IMR-90 (cell line): ENCODE results near the gene FKTN. TPM values are rescaled to one million over a fixed set of nuclear protein-coding genes. Genes with fewer than 3 reads are reported as not detected.

Experiments used
- ATAC-seq: fragments of 200-7000 bp; cut with Tn5 transposase; 2 replicates; pipeline ENCODE4 v1.9.1; 2020; ENCODE audit warnings: low read depth, mild to moderate bottlenecking, moderate library complexity
- BruUV-seq: library from RNA; stranded (reverse); fragments of 400-500 nt; replicated peaks from 2 replicates; lab custom pipeline; 2021; lab: Mats Ljungman, UMichigan
- CTCF ChIA-PET: fragments of 300-600 bp; formaldehyde crosslinking; extraction: SDS; loops from one replicate; lab custom pipeline; 2021; ENCODE audit warnings: antibody characterized with exemption; lab: Yijun Ruan, JAX
- POLR2A ChIA-PET: fragments of 300-600 bp; sonication (Branson Sonifier 250); formaldehyde crosslinking; loops from one replicate; lab custom pipeline; 2022; ENCODE audit warnings: antibody characterized with exemption; ENCODE audit not compliant: unreplicated experiment; lab: Charles Lee
- DNase-seq: peaks from one replicate; pipeline ENCODE4 v3.0.0; 2013
- H2AFZ ChIP-seq: replicated peaks from 2 replicates; pipeline ENCODE3; 2013; ENCODE audit warnings: low read length, mild to moderate bottlenecking; ENCODE audit not compliant: poor library complexity
- H2AK5ac ChIP-seq: 2 replicates; pipeline ENCODE4 v1.6.1; 2013; ENCODE audit warnings: low read depth, low read length, inconsistent platforms
- H2AK9ac ChIP-seq: replicated peaks from 2 replicates; pipeline ENCODE3; 2013; ENCODE audit warnings: mild to moderate bottlenecking, low read depth, low read length, moderate library complexity; ENCODE audit not compliant: poor library complexity
- H2BK120ac ChIP-seq: 2 replicates; pipeline ENCODE4 v1.6.1; 2013; ENCODE audit warnings: low read depth, low read length, inconsistent platforms
- H2BK15ac ChIP-seq: 3 replicates; pipeline ENCODE4 v1.6.1; 2013; ENCODE audit warnings: low read depth, low read length, inconsistent platforms
- H2BK20ac ChIP-seq: 2 replicates; pipeline ENCODE4 v1.6.1; 2013; ENCODE audit warnings: low read depth, mild to moderate bottlenecking, inconsistent platforms, low read length, moderate library complexity
- H2BK5ac ChIP-seq: 2 replicates; pipeline ENCODE4 v1.6.1; 2013; ENCODE audit warnings: mild to moderate bottlenecking, low read depth, low read length, inconsistent platforms; ENCODE audit not compliant: poor library complexity, severe bottlenecking
- H3K14ac ChIP-seq: replicated peaks from 2 replicates; pipeline ENCODE4 v1.6.1; 2013; ENCODE audit warnings: low read depth, low read length, inconsistent platforms
- H3K18ac ChIP-seq: 2 replicates; pipeline ENCODE4 v1.6.1; 2013; ENCODE audit warnings: low read depth, low read length, control low read depth
- H3K23ac ChIP-seq: 2 replicates; pipeline ENCODE4 v1.6.1; 2013; ENCODE audit warnings: low read depth, low read length, inconsistent platforms
- H3K27ac ChIP-seq: 2 replicates; pipeline ENCODE4 v1.5.1; 2013; ENCODE audit warnings: mild to moderate bottlenecking, control low read depth, low read length; ENCODE audit not compliant: insufficient read depth
- H3K27me3 ChIP-seq: 2 replicates; pipeline ENCODE4 v1.6.1; 2013; ENCODE audit warnings: low read length; ENCODE audit not compliant: control insufficient read depth, insufficient read depth
- H3K36me3 ChIP-seq: 2 replicates; pipeline ENCODE4 v1.6.1; 2013; ENCODE audit warnings: low read length, mixed read lengths; ENCODE audit not compliant: control insufficient read depth, insufficient read depth
- H3K4ac ChIP-seq: 2 replicates; pipeline ENCODE4 v1.6.1; 2013; ENCODE audit warnings: low read depth, low read length, inconsistent platforms
- H3K4me1 ChIP-seq: 2 replicates; pipeline ENCODE4 v1.6.1; 2013; ENCODE audit warnings: low read length, mixed read lengths; ENCODE audit not compliant: control insufficient read depth, insufficient read depth
- H3K4me2 ChIP-seq: 2 replicates; pipeline ENCODE4 v1.6.1; 2013; ENCODE audit warnings: low read depth, mild to moderate bottlenecking, control low read depth, low read length, moderate library complexity
- H3K4me3 ChIP-seq: 2 replicates; pipeline ENCODE4 v1.5.1; 2013; ENCODE audit warnings: low read depth, mild to moderate bottlenecking, control low read depth, low read length, moderate library complexity; ENCODE audit not compliant: insufficient read depth
- H3K56ac ChIP-seq: 2 replicates; pipeline ENCODE4 v1.6.1; 2013; ENCODE audit warnings: low read length, inconsistent platforms; ENCODE audit not compliant: insufficient read depth; ENCODE audit errors: extremely low read depth
- H3K79me1 ChIP-seq, 2 experiments: 2 replicates each; pipeline ENCODE4 v1.6.1; 2013; ENCODE audit warnings: low read length in 2 of 2, inconsistent platforms in 1 of 2, low read depth in 1 of 2
- H3K9ac ChIP-seq: 2 replicates; pipeline ENCODE4 v1.6.1; 2013; ENCODE audit warnings: low read depth, low read length, control low read depth
- H3K9me1 ChIP-seq: 2 replicates; pipeline ENCODE4 v1.6.1; 2013; ENCODE audit warnings: low read length, inconsistent platforms; ENCODE audit not compliant: insufficient read depth
- H3K9me3 ChIP-seq: 2 replicates; pipeline ENCODE4 v1.6.1; 2013; ENCODE audit warnings: low read length; ENCODE audit not compliant: control insufficient read depth, insufficient read depth
- H4K20me1 ChIP-seq: 2 replicates; pipeline ENCODE4 v1.6.1; 2013; ENCODE audit warnings: low read length, inconsistent platforms; ENCODE audit not compliant: insufficient read depth
- H4K5ac ChIP-seq: 2 replicates; pipeline ENCODE4 v1.6.1; 2013; ENCODE audit warnings: mild to moderate bottlenecking, low read depth, low read length, control low read depth
- H4K8ac ChIP-seq, 2 experiments: 2 replicates each; pipeline ENCODE4 v1.6.1; 2013; ENCODE audit warnings: low read depth in 2 of 2, low read length in 2 of 2, control low read depth in 1 of 2, inconsistent platforms in 1 of 2
- H4K91ac ChIP-seq: 2 replicates; pipeline ENCODE4 v1.6.1; 2013; ENCODE audit warnings: low read depth, low read length, inconsistent platforms; ENCODE audit not compliant: insufficient read depth
- FOS ChIP-seq: fragments of 150-350 bp; IDR thresholded peaks from 2 replicates; pipeline ENCODE4 v1.6.1; 2016; ENCODE audit warnings: low read depth, low read length
- MXI1 ChIP-seq: IDR thresholded peaks from 2 replicates; pipeline ENCODE4 v1.6.1; 2012; ENCODE audit warnings: low read depth, mild to moderate bottlenecking, low read length, moderate library complexity, borderline replicate concordance
- POLR2A ChIP-seq: IDR thresholded peaks from 2 replicates; pipeline ENCODE4 v1.6.1; 2012; ENCODE audit warnings: mild to moderate bottlenecking, low read depth, low read length
- RFX5 ChIP-seq: IDR thresholded peaks from 2 replicates; pipeline ENCODE4 v1.8.0; 2012; ENCODE audit warnings: low read depth, mild to moderate bottlenecking, low read length, moderate library complexity
- SMC3 ChIP-seq: fragments of 150-350 bp; IDR thresholded peaks from 2 replicates; pipeline ENCODE4 v1.6.1; 2016; ENCODE audit warnings: low read depth, mild to moderate bottlenecking, antibody characterized with exemption, low read length, moderate library complexity
- WGBS, 2 experiments: methylation state at CpG; one replicate each; pipeline versions ENCODE4 v1.1.5 to v1.1.7; 2013; ENCODE audit warnings: missing lambda C conversion rate in 2 of 2; ENCODE audit not compliant: insufficient read length in 1 of 2; ENCODE audit errors: extremely low coverage in 2 of 2; 5-methylcytosine and 5-hydroxymethylcytosine counted together
- dilution Hi-C: fragments of 300-500 bp; cut with HindIII; formaldehyde crosslinking; loops from one replicate; pipeline ENCODE4 v1.14.3; 2018; ENCODE audit warnings: low sequenced_read_pairs; ENCODE audit not compliant: unreplicated experiment
- in situ Hi-C: fragments of 300-500 bp; cut with MboI; formaldehyde crosslinking; loops from 3 replicates; pipeline ENCODE4 v1.14.3; 2019; ENCODE audit warnings: low sequenced_read_pairs, inconsistent platforms, mixed read lengths
- intact Hi-C: fragments of 100-400 bp; cut with micrococcal nuclease; formaldehyde crosslinking; loops from 2 replicates; pipeline ENCODE4 v1.10.0; 2022
- polyA plus RNA-seq, 3 experiments: library from polyadenylated mRNA; depleted of rRNA; stranded (reverse); fragments of >200 nt; gene quantifications; 2 replicates each; pipeline ENCODE4 v1.2.3, GENCODE V29; 2012; ENCODE audit warnings: low replicate concordance in 1 of 3
- total RNA-seq: library from RNA; depleted of rRNA; stranded (reverse); fragments of >200 nt; gene quantifications from 2 replicates; pipeline ENCODE4 v1.2.3, GENCODE V29; 2012

FKTN gene
- total and polyA plus RNA-seq, 2 of the 4 experiments (the other 2 are of a cell fraction) = 8.6 to 20.3 TPM

DNA sequence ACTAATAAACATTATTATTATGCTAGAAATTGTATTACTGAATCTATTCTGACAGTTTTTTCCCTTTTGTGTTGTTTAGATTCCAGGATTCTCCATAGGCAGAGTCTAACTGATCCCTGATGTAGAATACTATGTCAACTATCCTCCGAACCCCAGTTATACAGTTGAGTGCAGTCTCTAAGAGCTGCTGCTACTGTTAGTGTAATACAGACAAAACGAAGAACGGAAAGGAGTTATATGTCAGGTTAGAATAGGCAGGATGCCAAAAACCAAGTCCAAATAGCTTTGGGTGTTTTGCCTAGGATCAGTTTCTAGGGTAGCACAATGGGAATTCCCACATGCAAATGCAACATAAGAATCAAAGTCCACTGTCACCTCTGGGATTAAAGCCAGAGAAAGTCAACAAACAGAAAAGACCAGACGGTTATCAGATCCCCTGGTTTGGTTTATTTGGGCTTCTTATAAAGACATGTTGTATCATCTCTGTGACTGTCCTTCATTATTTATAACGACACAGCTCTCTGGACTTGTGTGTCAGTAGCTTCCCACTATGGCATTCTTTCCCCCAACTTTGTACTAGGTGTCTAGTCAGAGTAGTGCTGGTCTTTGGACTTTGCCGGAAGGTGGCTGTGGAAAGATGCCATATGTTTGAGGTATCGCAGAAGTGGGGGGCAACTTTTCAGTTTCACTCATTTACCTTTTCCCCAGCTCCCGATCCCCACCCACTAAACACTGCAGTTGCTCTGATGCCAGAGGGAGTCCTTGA, 121.5 kb downstream of the FKTN start:
- H3K4me3 ChIP-seq = no peak overlapping the region
- no peak overlapping the region for H2AFZ ChIP-seq
- no peak overlapping the region for H2AK5ac ChIP-seq
- H4K20me1 ChIP-seq = no peaks in the 10 kb centered on the region
- H3K56ac ChIP-seq = no peak overlapping the region
- no peak overlapping the region for H2BK120ac ChIP-seq
- no peak overlapping the region for H3K23ac ChIP-seq
- ATAC-seq (no peak), DNase-seq (no peak)
- dilution Hi-C loops = no loop called here
- no CpG with 5 or more reads among the region's 8 CpGs for WGBS, 2 experiments
- no peaks in the 10 kb centered on the region for H3K79me1 ChIP-seq
- H2AK9ac ChIP-seq = no peak overlapping the region
- H3K14ac ChIP-seq = no peak overlapping the region
- no peak overlapping the region for H3K4ac ChIP-seq
- in situ Hi-C loops = no loop called here
- peaks cover 7% of the 10 kb centered on the region for H3K27me3 ChIP-seq
- no peak overlapping the region for H4K91ac ChIP-seq
- BruUV-seq = no TSS peak
- H2BK5ac ChIP-seq = no peak overlapping the region
- H3K9me1 ChIP-seq = no peaks in the 10 kb centered on the region
- H3K18ac ChIP-seq = no peak overlapping the region
- H3K36me3 ChIP-seq = no peaks in the 10 kb centered on the region
- H3K9me3 ChIP-seq = no peaks in the 10 kb centered on the region
- POLR2A ChIA-PET = no interaction called here
- CTCF ChIA-PET = no interaction called here
- intact Hi-C loops = no loop called here
- no peak overlapping the region for H3K4me2 ChIP-seq
- no peak overlapping the region for H3K9ac ChIP-seq
- H2BK20ac ChIP-seq = no peak overlapping the region
- H3K4me1 ChIP-seq = no peaks in the 10 kb centered on the region
- no peak overlapping the region for H4K5ac ChIP-seq
- H2BK15ac ChIP-seq = no peak overlapping the region
- no peak overlapping the region for H3K27ac ChIP-seq
- H4K8ac ChIP-seq = no peak overlapping the region
- TF ChIP-seq SMC3 (no peak), RFX5 (no peak), MXI1 (no peak), POLR2A (no peak), FOS (no peak)
